WTC11 (cell line): ENCODE measurements around the gene TMEM38B. TPM values are rescaled to one million over a fixed set of nuclear protein-coding genes. Genes with fewer than 3 reads are reported as not detected.

Experiments used
- ATAC-seq: fragments of 200-7000 bp; cut with Tn5 transposase; 2 replicates; pipeline ENCODE4 v1.10.0; 2021; ENCODE audit warnings: mild to moderate bottlenecking, moderate library complexity
- CTCF ChIA-PET: fragments of 300-600 bp; sonication (Branson Sonifier 250); formaldehyde crosslinking; loops from one replicate; lab custom pipeline; 2021; ENCODE audit warnings: antibody characterized with exemption; lab: Charles Lee
- POLR2A ChIA-PET: fragments of 350-600 bp; sonication (Branson Sonifier 250); formaldehyde crosslinking; loops from one replicate; lab custom pipeline; 2021; ENCODE audit warnings: antibody characterized with exemption; lab: Charles Lee
- DNase-seq: peaks from one replicate; pipeline ENCODE4 v3.0.0; 2021; ENCODE audit warnings: low spot score
- H3K27ac Mint-ChIP-seq: 2 replicates; pipeline ENCODE4 v1.8.0; 2021; ENCODE audit warnings: mixed read lengths
- H3K27me3 Mint-ChIP-seq: 2 replicates; pipeline ENCODE4 v1.8.0; 2021; ENCODE audit warnings: low read depth, mild to moderate bottlenecking, moderate library complexity, mixed read lengths
- H3K36me3 Mint-ChIP-seq: 2 replicates; pipeline ENCODE4 v1.8.0; 2021; ENCODE audit warnings: mixed read lengths
- H3K4me1 Mint-ChIP-seq: 2 replicates; pipeline ENCODE4 v1.8.0; 2022; ENCODE audit warnings: mixed read lengths
- H3K4me3 Mint-ChIP-seq: 2 replicates; pipeline ENCODE4 v1.8.0; 2021; ENCODE audit warnings: mild to moderate bottlenecking, moderate library complexity, mixed read lengths
- H3K9me3 Mint-ChIP-seq: 2 replicates; pipeline ENCODE4 v1.8.0; 2021; ENCODE audit warnings: mixed read lengths
- AR ChIP-seq: fragments of 250-450 bp; sonication (Bioruptor Pico); IDR thresholded peaks from 2 replicates; pipeline ENCODE4 v1.9.0; 2021; ENCODE audit warnings: mild to moderate bottlenecking
- ATF1 ChIP-seq: sonication (generic); formaldehyde crosslinking; IDR thresholded peaks from 2 replicates; pipeline ENCODE4 v1.8.1; 2023; ENCODE audit warnings: mild to moderate bottlenecking, moderate library complexity, missing genetic modification reagents
- CBFB ChIP-seq: sonication (generic); formaldehyde crosslinking; IDR thresholded peaks from 2 replicates; pipeline ENCODE4 v1.8.1; 2022; ENCODE audit warnings: mild to moderate bottlenecking, low read depth, missing genetic modification reagents
- E2F5 ChIP-seq: sonication (generic); formaldehyde crosslinking; IDR thresholded peaks from 2 replicates; pipeline ENCODE4 v1.8.1; 2022; ENCODE audit warnings: mild to moderate bottlenecking, moderate library complexity, missing genetic modification reagents
- HMGA2 ChIP-seq: fragments of 250-450 bp; sonication (Bioruptor Pico); IDR thresholded peaks from 2 replicates; pipeline ENCODE4 v1.4.0; 2021; ENCODE audit warnings: mild to moderate bottlenecking, moderate library complexity
- IRF1 ChIP-seq: sonication (generic); formaldehyde crosslinking; IDR thresholded peaks from 2 replicates; pipeline ENCODE4 v1.8.0; 2023; ENCODE audit warnings: missing genetic modification reagents
- NR3C1 ChIP-seq: sonication (generic); formaldehyde crosslinking; conservative IDR thresholded peaks from 2 replicates; pipeline ENCODE4 v1.8.1; 2023; ENCODE audit warnings: low read depth, mild to moderate bottlenecking, missing genetic modification reagents
- OVOL2 ChIP-seq: fragments of 250-450 bp; sonication (Bioruptor Pico); IDR thresholded peaks from 2 replicates; pipeline ENCODE4 v1.9.0; 2021; ENCODE audit warnings: mild to moderate bottlenecking, borderline replicate concordance
- PRRX2 ChIP-seq: fragments of 250-450 bp; sonication (Bioruptor Pico); IDR thresholded peaks from 2 replicates; pipeline ENCODE4 v1.8.0; 2021; ENCODE audit warnings: mild to moderate bottlenecking
- SOX15 ChIP-seq: fragments of 250-450 bp; sonication (Bioruptor Pico); IDR thresholded peaks from 2 replicates; pipeline ENCODE4 v1.9.0; 2021; ENCODE audit warnings: mild to moderate bottlenecking
- SP1 ChIP-seq: sonication (generic); formaldehyde crosslinking; conservative IDR thresholded peaks from 2 replicates; pipeline ENCODE4 v1.8.1; 2022; ENCODE audit warnings: missing genetic modification reagents
- TEAD1 ChIP-seq: sonication (generic); formaldehyde crosslinking; IDR thresholded peaks from 2 replicates; pipeline ENCODE4 v1.8.0; 2022; ENCODE audit warnings: mild to moderate bottlenecking, missing genetic modification reagents
- TEAD4 ChIP-seq: sonication (generic); formaldehyde crosslinking; IDR thresholded peaks from 2 replicates; pipeline ENCODE4 v1.8.0; 2022; ENCODE audit warnings: mild to moderate bottlenecking, missing genetic modification reagents
- USF2 ChIP-seq: sonication (generic); formaldehyde crosslinking; IDR thresholded peaks from 2 replicates; pipeline ENCODE4 v1.8.1; 2023; ENCODE audit warnings: mild to moderate bottlenecking, missing genetic modification reagents, moderate library complexity
- ZBTB21 ChIP-seq: sonication (generic); formaldehyde crosslinking; IDR thresholded peaks from 2 replicates; pipeline ENCODE4 v1.8.1; 2023; ENCODE audit warnings: mild to moderate bottlenecking, missing genetic modification reagents, borderline replicate concordance
- ZNF121 ChIP-seq: sonication (generic); formaldehyde crosslinking; IDR thresholded peaks from 2 replicates; pipeline ENCODE4 v1.8.0; 2023; ENCODE audit warnings: missing genetic modification reagents
- ZNF219 ChIP-seq: sonication (generic); formaldehyde crosslinking; IDR thresholded peaks from 2 replicates; pipeline ENCODE4 v1.8.0; 2023; ENCODE audit warnings: missing genetic modification reagents, mild to moderate bottlenecking, borderline replicate concordance
- ZNF232 ChIP-seq: sonication (generic); formaldehyde crosslinking; IDR thresholded peaks from 2 replicates; pipeline ENCODE4 v1.8.0; 2022; ENCODE audit warnings: mild to moderate bottlenecking, missing genetic modification reagents
- ZNF423 ChIP-seq: fragments of 250-450 bp; sonication (Bioruptor Pico); IDR thresholded peaks from 2 replicates; pipeline ENCODE4 v2.1.2; 2022; ENCODE audit warnings: mild to moderate bottlenecking, moderate library complexity
- ZNF512 ChIP-seq: sonication (generic); formaldehyde crosslinking; IDR thresholded peaks from 2 replicates; pipeline ENCODE4 v1.8.1; 2022; ENCODE audit warnings: missing genetic modification reagents, borderline replicate concordance
- ZNF671 ChIP-seq: fragments of 250-450 bp; sonication (Bioruptor Pico); IDR thresholded peaks from 2 replicates; pipeline ENCODE4 v1.8.0; 2021; ENCODE audit warnings: mild to moderate bottlenecking
- ZSCAN18 ChIP-seq: fragments of 250-450 bp; sonication (Bioruptor Pico); IDR thresholded peaks from 2 replicates; pipeline ENCODE4 v2.1.2; 2022; ENCODE audit warnings: mild to moderate bottlenecking, moderate library complexity
- total RNA-seq: library from RNA; stranded (reverse); gene quantifications from 3 replicates; pipeline ENCODE4 v1.2.3, GENCODE V29; 2021

Gene TMEM38B
- total RNA-seq, 1 experiment from 2014 or later: 15.7 TPM

- TF ChIP-seq USF2 (CRISPR knock-in tag) (no peak), PRRX2 (CRISPR knock-in tag) (no peak), SP1 (CRISPR knock-in tag) (no peak), ZNF512 (CRISPR knock-in tag) (no peak)
These were observed 16.2 kb upstream of the TMEM38B start (continued) for GRCh38 chr9:105678163-105678562.

GRCh38 chr9:105678781-105679180 is 15.6 kb upstream of the TMEM38B start:
- no peak for DNase-seq
- ChIA-PET POLR2A (no interaction called here), CTCF (interaction anchor here (0.9 to 1.2 kb wide), 2 partner anchors 12 to 15 kb away, joined by 4 to 5 read pairs; partner anchors contain the start of gene TMEM38B)
- Mint-ChIP-seq H3K9me3 (no peaks in the 10 kb centered on the region), H3K4me3 (no peak overlapping the region), H3K36me3 (no peaks in the 10 kb centered on the region), H3K4me1 (peaks cover 16% of the 10 kb centered on the region), H3K27me3 (no peaks in the 10 kb centered on the region), H3K27ac (no peak overlapping the region)
- ATAC-seq: no peak
- TF ChIP-seq TEAD1 (CRISPR knock-in tag): no peak
- TF ChIP-seq ZNF121 (CRISPR knock-in tag): no peak

- ATAC-seq: no peak
- DNase-seq: no peak
- POLR2A ChIA-PET: no interaction called here
- Mint-ChIP-seq H3K9me3 (no peaks in the 10 kb centered on the region), H3K4me1 (peaks cover 15% of the 10 kb centered on the region), H3K36me3 (no peaks in the 10 kb centered on the region), H3K27me3 (no peaks in the 10 kb centered on the region), H3K4me3 (no peak overlapping the region), H3K27ac (no peak overlapping the region)
- CTCF ChIA-PET: interaction anchor here (0.8 kb wide), 2 partner anchors 11 to 39 kb away, joined by 4 read pairs; no protein-coding TSS in a partner anchor
- no peak for TF ChIP-seq ZNF121 (CRISPR knock-in tag)
- no peak for TF ChIP-seq NR3C1 (CRISPR knock-in tag)
- TF ChIP-seq CBFB (CRISPR knock-in tag): no peak
- TF ChIP-seq E2F5: no peak
- no peak for TF ChIP-seq ZNF219 (CRISPR knock-in tag)
- TF ChIP-seq HMGA2: no peak
- no peak for TF ChIP-seq ZNF423 (CRISPR knock-in tag)
- TF ChIP-seq ZNF232 (CRISPR knock-in tag): no peak
- no peak for TF ChIP-seq ZBTB21
- no peak for TF ChIP-seq SOX15 (CRISPR knock-in tag)
- no peak for TF ChIP-seq ZSCAN18 (CRISPR knock-in tag)
- TF ChIP-seq IRF1: no peak
- TF ChIP-seq USF2 (CRISPR knock-in tag): no peak
- TF ChIP-seq TEAD4 (CRISPR knock-in tag): no peak
- no peak for TF ChIP-seq ATF1 (CRISPR knock-in tag)
- TF ChIP-seq AR (CRISPR knock-in tag): no peak
- no peak for TF ChIP-seq PRRX2 (CRISPR knock-in tag)
- no peak for TF ChIP-seq ZNF671 (CRISPR knock-in tag)
- TF ChIP-seq OVOL2 (CRISPR knock-in tag): no peak
These were observed 14.9 kb upstream of the TMEM38B start for GRCh38 chr9:105679257-105680022.
